Skin epidermis (tissue), 12 donors: Measurements from ENCODE around the gene SRRT.
A peak's percentile ranks its signal among the peaks of the same experiment; 100 is the strongest.

Experiments
- H3K27ac ChIP-seq, 21 experiments: fragments of 200-600 bp; sonication (generic) in 11 of 21; one replicate each; pipeline ENCODE4 v1.5.0; 2020; ENCODE audit warnings: mild to moderate bottlenecking in 3 of 21, inconsistent platforms in 2 of 21, moderate library complexity in 2 of 21
- H3K4me3 ChIP-seq, 7 experiments: fragments of 200-600 bp; sonication (generic) in 2 of 7; one replicate each; pipeline ENCODE4 v1.5.0; 2020; ENCODE audit warnings: inconsistent platforms in 2 of 7, mild to moderate bottlenecking in 2 of 7, moderate library complexity in 1 of 7

The SRRT gene

GRCh38 chr7:100874300-100874576, 665 bp upstream of the SRRT start:
- Histone ChIP-seq H3K4me3 (peak overlapping the region; percentile 77 to 99 (median 96)), H3K27ac (peak overlapping the region; percentile 63 to 99 (median 94))

- peak overlapping the region; percentile 77 to 99 (median 96) for H3K4me3 ChIP-seq
- H3K27ac ChIP-seq, result peak overlapping the region; percentile 85 to 99 (median 94)
These were observed 451 bp downstream of the SRRT start for GRCh38 chr7:100875356-100875751.

GRCh38 chr7:100878013-100878412, 3.1 kb downstream of the SRRT start:
- no peak overlapping the region for H3K27ac ChIP-seq
- no peak overlapping the region for H3K4me3 ChIP-seq

- no peak overlapping the region for H3K27ac ChIP-seq
- H3K4me3 ChIP-seq, result no peak overlapping the region
These were observed 3.8 kb downstream of the SRRT start for GRCh38 chr7:100878685-100879084.

- no peak overlapping the region for H3K4me3 ChIP-seq
- H3K27ac ChIP-seq, result no peak overlapping the region
These were observed 4.9 kb downstream of the SRRT start for GRCh38 chr7:100879685-100880261.

DNA sequence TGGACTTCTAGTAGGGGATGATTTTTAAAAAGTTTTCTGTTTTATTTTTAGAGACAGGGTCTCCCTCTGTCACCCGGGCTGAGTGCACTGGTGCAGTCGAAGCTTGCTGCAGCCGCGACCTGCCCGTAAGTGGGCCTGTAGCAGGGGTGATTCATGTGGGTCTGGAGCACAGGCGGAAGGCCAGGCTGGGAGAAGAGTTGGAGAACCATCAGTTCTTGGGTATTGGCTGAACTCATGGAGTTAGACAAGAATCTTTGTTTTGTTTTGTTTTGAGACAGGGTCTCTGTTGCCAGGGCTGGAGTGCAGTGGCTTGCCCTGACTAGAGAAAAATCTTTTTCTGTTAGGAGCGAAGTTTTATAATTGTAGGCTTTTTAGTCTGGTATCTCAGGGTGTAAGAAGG, 5.7 kb downstream of the SRRT start:
- Histone ChIP-seq H3K27ac (no peak overlapping the region), H3K4me3 (no peak overlapping the region)

DNA sequence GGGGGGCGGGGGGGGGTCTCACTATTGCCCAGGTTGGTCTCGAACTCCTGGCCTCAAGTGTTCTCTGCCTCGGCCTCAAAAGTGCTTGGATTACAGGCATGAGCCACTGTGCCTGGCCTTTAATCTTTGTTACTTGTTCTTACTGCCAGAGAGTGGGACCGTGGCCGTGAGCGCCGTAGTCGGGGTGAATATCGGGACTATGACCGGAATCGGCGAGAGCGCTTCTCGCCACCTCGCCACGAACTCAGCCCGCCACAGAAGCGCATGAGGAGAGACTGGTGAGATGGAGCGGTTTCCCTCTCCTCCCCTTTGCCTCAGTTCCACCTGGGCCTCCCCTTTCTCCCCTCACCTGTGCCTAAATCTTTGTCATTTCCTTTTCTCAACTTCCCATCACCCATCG, 6.2 kb downstream of the SRRT start:
- Histone ChIP-seq H3K4me3 (no peak overlapping the region), H3K27ac (no peak overlapping the region)

DNA sequence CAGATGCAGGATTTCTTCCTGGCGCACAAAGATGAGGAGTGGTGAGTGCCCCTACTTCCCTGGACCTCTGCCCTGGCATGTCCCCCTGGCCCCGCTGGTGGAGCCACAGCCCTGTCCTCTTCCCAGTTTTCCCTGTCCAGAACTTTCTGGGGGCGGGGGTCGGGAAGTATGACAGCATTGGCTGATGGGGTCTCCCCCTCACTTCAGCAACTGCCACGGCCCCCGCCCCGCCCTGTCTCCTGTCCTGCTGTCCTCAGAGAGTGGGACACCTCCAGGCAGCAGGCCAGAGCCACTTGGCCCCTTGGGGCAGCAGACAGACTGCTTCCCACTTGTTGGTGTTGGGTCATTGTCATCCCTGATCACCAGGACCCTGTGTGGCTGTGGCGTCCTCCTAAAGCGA, 7.3 kb downstream of the SRRT start:
- H3K27ac ChIP-seq, result no peak overlapping the region

GRCh38 chr7:100882785-100883526, 8.1 kb downstream of the SRRT start:
- H3K4me3 ChIP-seq, result no peak overlapping the region

More for the DNA sequence above, 7.3 kb downstream of the SRRT start:
- H3K4me3 ChIP-seq, result no peak overlapping the region

DNA sequence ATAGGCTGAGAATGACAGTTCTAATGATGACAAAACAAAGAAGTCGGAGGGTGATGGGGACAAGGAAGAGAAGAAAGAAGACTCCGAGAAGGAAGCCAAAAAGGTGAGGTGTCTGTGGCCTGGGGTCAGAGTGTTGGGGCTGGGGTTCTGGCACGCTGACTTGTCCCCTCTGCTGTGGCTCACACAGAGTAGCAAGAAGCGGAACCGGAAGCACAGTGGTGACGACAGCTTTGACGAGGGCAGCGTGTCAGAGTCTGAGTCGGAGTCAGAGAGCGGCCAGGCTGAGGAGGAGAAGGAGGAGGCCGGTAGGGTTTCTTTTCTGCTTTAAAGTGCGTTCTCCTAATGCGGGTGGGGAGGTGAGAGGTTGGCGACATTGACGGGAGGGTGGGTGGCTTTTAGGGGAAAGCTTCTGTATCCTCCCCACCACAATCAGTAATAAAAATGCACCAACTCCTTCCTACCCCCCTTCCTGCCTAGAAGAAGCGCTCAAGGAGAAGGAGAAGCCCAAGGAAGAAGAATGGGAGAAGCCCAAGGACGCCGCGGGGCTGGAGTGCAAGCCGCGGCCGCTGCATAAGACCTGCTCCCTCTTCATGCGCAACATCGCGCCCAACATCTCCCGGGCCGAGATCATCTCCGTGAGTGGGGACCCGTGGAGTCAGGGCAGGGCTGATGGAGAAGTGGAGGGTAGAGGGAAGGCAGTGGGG, 10.0 kb downstream of the SRRT start:
- no peak overlapping the region for H3K4me3 ChIP-seq
- peak overlapping the region in 3 of 21 experiments; percentile 11 to 16 (median 14) for H3K27ac ChIP-seq

More at GRCh38 chr7:100882785-100883526, 8.1 kb downstream of the SRRT start:
- H3K27ac ChIP-seq, result peak overlapping the region in 1 of 21 experiments; percentile 11

DNA sequence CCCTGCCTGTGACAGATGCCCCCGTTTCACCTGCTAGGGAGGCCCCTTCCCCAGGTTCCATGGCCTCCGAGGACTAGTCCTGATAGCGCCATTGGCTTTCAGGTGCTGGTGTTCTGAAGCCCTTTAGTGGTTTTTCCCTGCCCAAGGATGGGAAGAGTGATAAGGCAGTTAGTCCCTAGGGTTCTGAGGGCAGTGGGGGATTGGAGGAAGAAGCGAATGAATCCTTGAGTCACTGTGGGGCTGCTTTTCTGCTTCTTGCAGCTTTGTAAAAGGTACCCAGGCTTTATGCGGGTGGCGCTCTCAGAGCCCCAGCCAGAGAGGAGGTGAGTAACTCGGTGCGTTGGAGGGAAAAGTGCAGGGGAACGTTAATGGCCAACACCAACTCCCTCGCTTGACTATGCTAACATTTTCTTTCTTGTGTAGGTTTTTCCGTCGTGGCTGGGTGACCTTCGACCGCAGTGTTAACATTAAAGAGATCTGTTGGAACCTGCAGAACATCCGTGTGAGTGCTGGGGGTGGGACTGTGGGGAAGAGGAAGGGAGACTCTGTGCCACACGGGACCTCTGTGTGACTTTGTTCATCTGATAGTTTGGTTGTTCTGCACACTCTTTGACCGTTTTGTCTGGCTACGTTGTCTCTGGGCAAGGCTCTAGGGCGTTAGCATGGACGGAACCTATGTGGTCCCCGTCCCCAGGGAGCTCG, 10.7 kb downstream of the SRRT start:
- no peak overlapping the region for H3K4me3 ChIP-seq
- peak overlapping the region in 3 of 21 experiments; percentile 11 to 16 (median 14) for H3K27ac ChIP-seq

DNA sequence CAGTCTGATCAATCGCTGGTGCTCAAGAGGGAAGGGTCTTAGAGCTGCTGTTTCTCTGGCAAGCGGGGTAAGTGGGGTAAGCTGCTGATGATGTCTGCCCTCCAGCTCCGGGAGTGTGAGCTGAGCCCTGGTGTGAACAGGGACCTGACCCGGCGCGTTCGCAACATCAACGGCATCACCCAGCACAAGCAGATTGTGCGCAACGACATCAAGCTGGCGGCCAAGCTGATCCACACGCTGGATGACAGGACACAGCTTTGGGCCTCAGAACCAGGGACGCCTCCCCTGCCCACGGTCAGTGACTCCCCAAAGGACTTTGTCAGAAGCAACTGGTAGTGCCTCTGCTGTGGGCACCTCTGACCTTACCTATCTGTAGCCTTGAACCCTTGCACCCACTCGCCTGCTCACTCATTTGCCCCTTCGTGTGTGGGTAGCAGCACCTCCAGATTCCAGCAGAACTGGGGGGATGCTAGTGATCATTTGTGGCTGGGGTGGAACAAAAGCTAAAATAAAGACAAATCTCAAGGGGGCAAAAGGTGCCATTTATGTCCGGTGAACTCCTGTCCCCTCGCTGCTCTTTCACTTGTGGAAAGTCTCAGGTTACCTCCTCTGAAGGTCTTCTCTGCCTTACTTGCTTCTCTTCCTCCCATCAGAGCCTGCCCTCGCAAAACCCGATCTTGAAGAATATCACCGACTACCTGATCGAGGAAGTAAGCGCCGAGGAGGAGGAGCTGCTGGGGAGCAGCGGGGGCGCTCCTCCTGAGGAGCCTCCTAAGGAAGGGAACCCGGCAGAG, 11.4 kb downstream of the SRRT start:
- Histone ChIP-seq H3K27ac (peak overlapping the region in 2 of 21 experiments; percentile 86 to 90), H3K4me3 (no peak overlapping the region)

- Histone ChIP-seq H3K27ac (peak overlapping the region in 15 of 21 experiments; percentile 3 to 97 (median 67)), H3K4me3 (peak overlapping the region in 1 of 7 experiments; percentile 0)
These were observed 12.1 kb downstream of the SRRT start for GRCh38 chr7:100886936-100887515.

GRCh38 chr7:100887516-100888290, 12.8 kb downstream of the SRRT start:
- Histone ChIP-seq H3K27ac (peak overlapping the region in 16 of 21 experiments; percentile 3 to 97 (median 66)), H3K4me3 (peak overlapping the region in 1 of 7 experiments; percentile 0)

GRCh38 chr7:100888291-100888987, 13.5 kb downstream of the SRRT start:
- H3K27ac ChIP-seq, result peak overlapping the region in 20 of 21 experiments; percentile 80 to 97 (median 87)
- peak overlapping the region; percentile 63 to 85 (median 76) for H3K4me3 ChIP-seq

DNA sequence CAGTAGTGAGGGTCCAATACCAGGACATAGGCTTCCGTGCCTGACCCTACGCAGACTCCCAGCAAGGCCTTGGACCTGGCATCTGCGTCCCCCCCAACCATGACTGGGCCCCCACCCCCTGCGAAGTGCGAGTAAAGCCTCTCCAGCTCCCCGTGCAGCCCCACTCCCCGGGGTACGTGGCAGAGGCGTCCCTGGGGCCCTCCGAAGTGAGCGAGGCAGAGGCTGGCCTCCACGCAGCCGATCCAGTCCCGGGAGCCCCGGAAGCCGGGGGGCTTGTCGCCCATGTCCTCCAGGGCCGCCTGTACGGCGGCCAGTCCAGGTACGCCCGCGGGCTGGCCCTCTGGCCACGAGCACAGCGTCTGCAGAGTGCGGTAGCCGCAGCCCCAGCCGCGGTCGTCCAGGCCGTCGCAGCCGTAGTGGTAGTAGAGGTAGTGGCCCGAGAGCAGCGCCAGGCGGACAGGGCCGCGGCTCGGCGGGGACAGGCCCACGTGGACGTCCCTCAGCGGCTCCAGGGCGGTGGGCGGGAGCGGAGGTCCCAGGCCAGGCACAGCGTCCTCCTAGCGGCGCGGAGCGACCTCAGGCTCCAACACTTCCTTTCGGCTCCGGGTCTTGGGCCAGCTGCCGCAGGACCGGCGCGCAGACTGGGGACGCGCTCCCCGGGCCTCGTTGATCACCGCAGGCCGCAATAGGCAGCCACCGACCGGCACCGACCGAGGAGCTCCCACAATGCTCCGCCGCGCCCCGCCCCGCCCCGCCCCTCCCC, 14.3 kb downstream of the SRRT start, which contains the start of gene UFSP1:
Gene UFSP1, minus strand, starts transcription at position 728 of the 763 bp plus-strand sequence. Its CDS starts 444 bp downstream, at position 284.
- peak within 1 kb of the TSS; percentile 63 to 85 (median 76) for H3K4me3 ChIP-seq
- H3K27ac ChIP-seq, result peak within 1 kb of the TSS; percentile 40 to 97 (median 87)
